ENCODE data around the gene SLC16A10.
"Not testable (repeated sequence)": the region's sequence is repeated elsewhere in the genome, so short reads cannot be mapped to it uniquely, and the experiment has no call there.

The SLC16A10 gene, protein sequence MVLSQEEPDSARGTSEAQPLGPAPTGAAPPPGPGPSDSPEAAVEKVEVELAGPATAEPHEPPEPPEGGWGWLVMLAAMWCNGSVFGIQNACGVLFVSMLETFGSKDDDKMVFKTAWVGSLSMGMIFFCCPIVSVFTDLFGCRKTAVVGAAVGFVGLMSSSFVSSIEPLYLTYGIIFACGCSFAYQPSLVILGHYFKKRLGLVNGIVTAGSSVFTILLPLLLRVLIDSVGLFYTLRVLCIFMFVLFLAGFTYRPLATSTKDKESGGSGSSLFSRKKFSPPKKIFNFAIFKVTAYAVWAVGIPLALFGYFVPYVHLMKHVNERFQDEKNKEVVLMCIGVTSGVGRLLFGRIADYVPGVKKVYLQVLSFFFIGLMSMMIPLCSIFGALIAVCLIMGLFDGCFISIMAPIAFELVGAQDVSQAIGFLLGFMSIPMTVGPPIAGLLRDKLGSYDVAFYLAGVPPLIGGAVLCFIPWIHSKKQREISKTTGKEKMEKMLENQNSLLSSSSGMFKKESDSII

GRCh38 chr6:111087106-111087835 lies at the start of gene SLC16A10:
SLC16A10 (plus strand) TSS chr6:111087503; CDS start chr6:111087753, 250 bp downstream.
- TF ChIP-seq JUND (IDR thresholded peaks at IDR 0.05; ENCODE audit: low read depth): no peak
- in situ Hi-C loops (cut with HindIII; ENCODE audit: low pct_unique_long_range_greater_than_20kb, low sequenced_read_pairs): no loop called here
- peak; percentile 54 to 55 for DNase-seq (ENCODE audit: low read depth in 1 of 2, low spot score in 1 of 2)

- no peak for TF ChIP-seq JUND (IDR thresholded peaks at IDR 0.05; ENCODE audit: low read depth)
- in situ Hi-C loops (cut with HindIII; ENCODE audit: low pct_unique_long_range_greater_than_20kb, low sequenced_read_pairs): no loop called here
- DNase-seq (ENCODE audit: low read depth in 1 of 2, low spot score in 1 of 2): no peak
Observed at GRCh38 chr6:111038534-111039252, 48.6 kb upstream of the SLC16A10 start.

DNA sequence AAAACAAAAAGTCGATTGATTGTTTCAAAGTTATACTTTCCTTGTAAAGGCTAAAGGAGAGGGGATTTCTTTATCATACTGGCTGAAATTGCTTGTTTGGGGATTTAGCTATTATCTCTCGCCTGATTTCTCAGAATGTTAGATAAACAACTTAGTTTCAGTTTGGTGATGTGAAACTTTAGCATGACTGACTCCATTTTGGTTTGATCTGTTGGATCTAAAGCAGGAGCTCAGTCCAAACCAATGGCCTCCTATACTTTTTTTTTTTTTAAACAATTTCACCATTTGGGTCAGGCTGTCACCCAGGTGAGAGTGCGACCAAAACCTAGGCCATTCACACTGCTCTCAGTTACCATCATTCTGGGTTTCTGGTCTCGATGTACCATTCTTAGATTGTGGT lies 45.4 kb upstream of the SLC16A10 start:
- in situ Hi-C loops (cut with HindIII; ENCODE audit: low pct_unique_long_range_greater_than_20kb, low sequenced_read_pairs): no loop called here
- no peak for TF ChIP-seq JUND (IDR thresholded peaks at IDR 0.05; ENCODE audit: low read depth)
- no peak for DNase-seq (ENCODE audit: low read depth in 1 of 2, low spot score in 1 of 2)

DNA sequence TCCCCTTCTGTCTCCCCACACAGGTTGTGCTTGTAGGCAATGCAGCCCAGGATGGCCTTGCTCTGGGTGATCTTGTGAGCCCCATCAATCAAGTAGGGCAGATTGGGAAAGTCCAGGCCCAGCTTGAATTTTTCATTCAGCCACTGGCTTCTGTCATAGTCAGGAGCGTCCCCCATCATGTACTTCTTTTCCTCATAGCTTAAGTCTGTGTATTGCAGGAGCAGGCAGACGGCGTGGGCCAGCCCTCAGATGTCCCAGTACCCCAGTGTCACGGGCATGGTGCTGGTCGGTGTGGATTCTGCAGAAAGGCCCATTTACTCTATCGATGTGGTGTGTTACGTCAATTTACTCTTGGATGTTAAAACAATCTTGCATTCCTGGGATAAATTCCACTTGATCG lies 40.1 kb upstream of the SLC16A10 start:
- in situ Hi-C loops (cut with HindIII; ENCODE audit: low pct_unique_long_range_greater_than_20kb, low sequenced_read_pairs): no loop called here
- DNase-seq (ENCODE audit: low read depth in 1 of 2, low spot score in 1 of 2): no peak
- no peak for TF ChIP-seq JUND (IDR thresholded peaks at IDR 0.05; ENCODE audit: low read depth)

- TF ChIP-seq JUND (IDR thresholded peaks at IDR 0.05; ENCODE audit: low read depth): no peak
- no peak for DNase-seq (ENCODE audit: low read depth in 1 of 2, low spot score in 1 of 2)
- in situ Hi-C loops (cut with HindIII; ENCODE audit: low pct_unique_long_range_greater_than_20kb, low sequenced_read_pairs): no loop called here
Observed at GRCh38 chr6:111050261-111051023, 36.9 kb upstream of the SLC16A10 start.

DNA sequence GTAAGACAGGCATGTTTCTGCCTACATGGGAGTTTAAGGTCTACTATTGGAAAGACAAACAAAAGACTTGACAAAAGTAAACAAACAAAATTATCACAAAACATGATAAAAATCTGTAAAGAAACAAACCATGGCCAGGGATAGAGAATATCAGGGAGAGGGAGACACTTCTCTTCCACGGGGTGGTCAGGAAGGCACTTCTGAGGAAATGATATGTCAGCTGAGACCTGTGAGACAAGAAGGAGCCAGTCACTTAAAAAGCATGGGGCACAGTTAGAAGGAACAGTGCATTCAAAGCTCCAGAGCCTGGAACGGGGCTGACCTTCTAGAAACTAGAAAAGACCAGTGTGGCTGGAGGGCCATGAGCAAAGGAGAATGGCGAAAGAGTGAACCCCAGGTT lies 35.1 kb upstream of the SLC16A10 start:
- TF ChIP-seq JUND (IDR thresholded peaks at IDR 0.05; ENCODE audit: low read depth): no peak
- no peak for DNase-seq (ENCODE audit: low read depth in 1 of 2, low spot score in 1 of 2)
- in situ Hi-C loops (cut with HindIII; ENCODE audit: low pct_unique_long_range_greater_than_20kb, low sequenced_read_pairs): no loop called here

GRCh38 chr6:111057074-111057752 lies 30.1 kb upstream of the SLC16A10 start:
- peak in 1 of 2 experiments; percentile 57 for DNase-seq (ENCODE audit: low read depth in 1 of 2, low spot score in 1 of 2)
- in situ Hi-C loops (cut with HindIII; ENCODE audit: low pct_unique_long_range_greater_than_20kb, low sequenced_read_pairs): no loop called here
- no peak for TF ChIP-seq JUND (IDR thresholded peaks at IDR 0.05; ENCODE audit: low read depth)

DNA sequence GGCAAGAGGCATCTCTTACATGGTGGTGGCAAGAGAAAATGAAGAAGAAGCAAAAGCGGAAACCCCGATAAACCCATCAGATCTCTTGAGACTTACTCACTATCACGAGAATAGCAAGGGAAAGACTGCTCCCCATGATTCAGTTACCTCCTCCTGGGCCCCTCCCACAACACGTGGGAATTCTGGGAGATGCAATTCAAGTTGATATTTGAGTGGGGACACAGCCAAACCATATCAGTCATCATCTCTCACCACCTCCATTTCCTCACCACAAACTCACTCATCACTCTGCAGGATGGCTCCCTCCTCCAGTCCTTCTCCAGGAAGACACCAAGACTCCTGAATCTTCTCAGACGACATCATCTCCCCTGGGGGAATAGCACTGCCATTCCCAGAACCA lies 25.8 kb upstream of the SLC16A10 start:
- TF ChIP-seq JUND (IDR thresholded peaks at IDR 0.05; ENCODE audit: low read depth): no peak
- peak in 1 of 2 experiments; percentile 8 for DNase-seq (ENCODE audit: low read depth in 1 of 2, low spot score in 1 of 2)
- in situ Hi-C loops (cut with HindIII; ENCODE audit: low pct_unique_long_range_greater_than_20kb, low sequenced_read_pairs): no loop called here

- in situ Hi-C loops (cut with HindIII; ENCODE audit: low pct_unique_long_range_greater_than_20kb, low sequenced_read_pairs); DNase-seq (ENCODE audit: low read depth in 1 of 2, low spot score in 1 of 2): not testable (repeated sequence)
Observed at GRCh38 chr6:111061985-111062384, 25.3 kb upstream of the SLC16A10 start.

DNA sequence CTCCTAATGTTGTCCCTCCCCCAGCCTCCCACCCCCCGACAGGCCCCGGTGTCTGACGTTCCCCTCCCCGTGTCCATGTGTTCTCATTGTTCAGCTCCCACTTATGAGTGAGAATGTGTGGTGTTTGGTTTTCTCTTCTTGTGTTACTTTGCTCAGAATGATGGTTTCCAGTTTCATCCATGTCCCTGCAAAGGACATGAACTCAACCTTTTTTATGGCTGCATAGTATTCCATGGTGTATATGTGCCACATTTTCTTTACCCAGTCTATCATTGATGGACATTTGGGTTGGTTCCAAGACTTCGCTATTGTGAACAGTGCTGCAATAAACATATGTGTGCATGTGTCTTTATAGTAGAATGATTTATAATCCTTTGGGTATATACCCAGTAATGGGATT lies 24.4 kb upstream of the SLC16A10 start:
- in situ Hi-C loops (cut with HindIII; ENCODE audit: low pct_unique_long_range_greater_than_20kb, low sequenced_read_pairs); DNase-seq (ENCODE audit: low read depth in 1 of 2, low spot score in 1 of 2): not testable (repeated sequence)

DNA sequence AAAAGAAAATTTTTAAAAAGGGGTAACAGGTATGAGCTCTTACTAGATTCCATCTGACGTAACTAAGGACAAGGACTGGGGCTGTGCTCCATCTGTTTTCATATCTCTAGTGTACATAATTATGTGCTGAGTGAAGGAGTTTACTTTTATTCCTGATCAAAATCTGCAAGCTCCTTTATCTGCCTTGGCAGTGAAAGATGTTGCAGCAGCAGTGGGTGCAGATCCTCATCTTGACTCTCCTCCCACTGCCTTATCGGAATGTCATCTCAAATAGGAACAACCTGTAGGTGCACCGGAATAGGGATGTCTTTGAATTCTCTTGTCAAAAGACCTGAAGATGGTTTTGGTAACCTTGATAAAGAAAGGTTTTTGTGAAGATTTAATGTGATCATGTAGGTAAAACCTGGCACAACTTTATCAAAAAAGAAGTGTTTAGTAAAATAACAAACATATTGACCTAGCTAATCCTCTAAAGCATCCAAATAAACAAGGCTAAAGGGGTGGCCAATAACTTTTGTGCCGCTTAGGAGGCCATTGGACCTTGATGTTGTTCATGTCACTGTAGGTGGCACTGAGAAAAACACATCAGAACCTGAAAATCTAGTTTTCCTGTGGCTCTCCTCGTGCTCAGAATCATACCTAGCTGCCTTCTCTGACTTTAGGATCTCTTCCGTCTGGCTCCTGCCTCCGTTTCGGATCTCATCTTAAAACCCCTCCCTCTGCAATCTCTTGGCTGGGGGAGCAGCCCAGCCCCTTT lies 19.0 kb upstream of the SLC16A10 start:
- in situ Hi-C loops (cut with HindIII; ENCODE audit: low pct_unique_long_range_greater_than_20kb, low sequenced_read_pairs): no loop called here
- DNase-seq (ENCODE audit: low read depth in 1 of 2, low spot score in 1 of 2): peak in 1 of 2 experiments; percentile 49
- no peak for TF ChIP-seq JUND (IDR thresholded peaks at IDR 0.05; ENCODE audit: low read depth)
